GM12875 (cell line): ENCODE data around the gene ME2.

Experiments used
- H3K4me3 ChIP-seq: one replicate; pipeline ENCODE4 v1.5.1; 2011; ENCODE audit warnings: low read depth, low read length, control low read depth
- CTCF ChIP-seq: IDR thresholded peaks from 2 replicates; pipeline ENCODE4 v1.5.1; 2011; ENCODE audit warnings: low read depth, mild to moderate bottlenecking, control low read depth, inconsistent platforms, low read length, moderate library complexity, borderline replicate concordance; ENCODE audit not compliant: insufficient read depth

ME2 gene

DNA sequence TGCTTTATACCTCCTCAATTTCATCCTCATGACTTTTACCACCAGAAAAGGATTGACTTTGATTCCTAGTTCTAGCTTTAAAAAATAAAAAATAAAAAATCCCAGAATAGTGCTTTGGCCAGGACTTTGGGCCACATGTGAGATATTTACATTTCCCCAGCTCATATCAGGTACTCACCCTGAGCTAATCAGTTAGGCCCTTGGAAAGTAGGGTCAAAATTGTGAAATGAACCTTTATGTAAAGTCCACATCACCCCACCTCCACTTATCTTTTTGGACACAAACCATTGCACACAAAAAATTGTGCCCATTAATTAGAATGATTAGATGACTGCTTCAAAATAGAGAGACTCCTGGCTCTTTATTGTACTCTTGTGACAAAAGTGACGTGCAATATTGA is 17.2 kb downstream of the ME2 start:
- H3K4me3 ChIP-seq, result no peak overlapping the region
- no peak for TF ChIP-seq CTCF

DNA sequence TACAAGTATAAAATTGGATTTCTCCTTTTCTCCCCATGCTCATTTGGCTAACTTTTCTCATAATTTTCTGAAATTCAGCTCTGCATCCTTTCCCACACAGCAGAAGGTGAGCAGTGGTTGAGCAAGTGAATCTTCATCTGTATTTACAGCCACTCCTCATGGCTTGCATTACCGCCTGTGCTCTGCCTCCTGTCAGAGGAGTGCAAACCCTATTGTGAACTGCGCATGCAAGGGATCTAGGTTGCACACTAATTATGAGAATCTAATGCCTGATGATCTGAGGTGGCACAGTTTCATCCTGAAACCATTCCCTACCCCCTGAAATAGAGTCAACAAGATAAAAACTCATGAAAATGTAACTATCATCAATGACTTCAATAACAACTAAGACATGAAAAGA is 20.0 kb downstream of the ME2 start:
- TF ChIP-seq CTCF, result no peak
- no peak overlapping the region for H3K4me3 ChIP-seq

DNA sequence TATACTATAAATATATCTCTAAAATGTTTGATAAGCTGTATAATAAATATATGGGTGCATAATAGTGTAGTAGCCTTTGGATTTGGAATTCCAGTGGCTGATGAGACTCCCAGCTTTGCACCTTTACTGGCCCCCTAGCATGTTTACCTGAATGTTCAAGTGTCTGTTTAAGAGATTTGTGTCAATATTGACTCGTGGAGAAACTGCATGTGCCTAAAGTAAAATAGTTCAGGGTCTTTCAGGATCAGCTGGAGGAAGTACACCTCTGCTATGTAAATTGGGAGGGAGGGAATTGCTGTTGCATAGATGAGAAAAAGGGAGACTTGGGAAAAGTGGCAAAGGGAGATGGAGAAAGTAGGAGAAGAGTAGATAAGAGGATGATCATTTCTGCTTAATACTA is 23.9 kb downstream of the ME2 start:
- no peak for TF ChIP-seq CTCF
- no peak overlapping the region for H3K4me3 ChIP-seq

DNA sequence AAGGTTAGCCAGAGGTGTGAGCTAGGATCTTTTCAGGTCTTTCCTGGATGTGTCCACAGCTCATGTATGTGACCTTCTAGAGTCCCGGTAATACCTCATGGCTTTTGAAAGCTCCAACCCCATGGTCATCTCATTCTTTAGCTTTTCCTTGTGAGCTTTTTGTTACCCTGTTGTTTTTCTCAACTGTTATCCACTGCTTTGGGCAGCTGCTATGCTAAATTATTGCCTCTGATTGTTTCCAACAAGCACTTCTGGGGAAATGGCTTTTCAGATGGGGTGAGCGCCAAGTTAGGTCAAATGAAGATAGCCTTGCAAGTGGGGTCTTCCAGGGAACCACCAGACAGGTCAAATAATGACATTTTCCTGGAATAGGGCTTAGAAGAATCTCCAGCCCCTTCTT is 27.9 kb downstream of the ME2 start:
- H3K4me3 ChIP-seq, result no peak overlapping the region
- no peak for TF ChIP-seq CTCF

DNA sequence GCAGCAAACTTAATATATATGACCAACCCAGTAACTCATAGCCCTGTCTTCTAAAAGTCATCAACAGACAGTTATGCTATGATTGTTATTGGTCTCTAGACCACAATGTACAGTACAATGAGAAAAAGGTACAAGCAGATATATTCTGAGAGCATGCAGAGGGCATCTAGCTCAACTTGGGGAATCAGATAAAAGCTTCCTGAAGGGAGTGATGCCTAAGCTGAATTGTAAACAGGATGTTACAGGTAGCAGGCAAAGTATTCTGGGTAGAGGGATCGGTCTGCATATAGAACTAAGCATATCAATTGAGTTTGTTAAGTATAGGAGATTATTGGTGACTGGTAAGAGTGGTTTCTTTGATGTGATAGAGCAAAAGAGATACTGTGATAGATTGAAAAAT is 30.3 kb downstream of the ME2 start:
- no peak for TF ChIP-seq CTCF
- H3K4me3 ChIP-seq, result no peak overlapping the region

GRCh38 chr18:50911006-50911405 is 32.1 kb downstream of the ME2 start:
- H3K4me3 ChIP-seq, result no peak overlapping the region
- no peak for TF ChIP-seq CTCF

DNA sequence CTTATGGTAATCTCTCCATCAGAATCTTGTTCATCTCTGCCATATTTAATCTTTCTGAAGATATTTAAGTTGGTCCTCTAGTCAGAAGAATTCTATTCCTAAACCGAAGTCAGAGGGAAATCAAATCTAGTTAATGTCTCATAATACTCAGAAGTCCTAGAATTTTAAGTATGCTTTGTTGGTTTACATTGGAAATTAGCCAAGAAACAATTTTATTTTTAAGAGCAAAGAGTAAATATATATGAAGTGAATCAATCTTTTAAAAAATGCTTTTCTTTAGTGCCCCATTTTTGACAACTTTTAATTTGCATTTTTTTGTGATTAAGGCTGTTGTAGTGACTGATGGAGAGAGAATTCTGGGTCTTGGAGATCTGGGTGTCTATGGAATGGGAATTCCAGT is 38.1 kb downstream of the ME2 start:
- H3K4me3 ChIP-seq, result no peak overlapping the region
- no peak for TF ChIP-seq CTCF

- no peak overlapping the region for H3K4me3 ChIP-seq
- TF ChIP-seq CTCF, result no peak
Measured at GRCh38 chr18:50918153-50918552, 39.2 kb downstream of the ME2 start.
